Measurements from ENCODE around the gene ATN1. TPM values are rescaled to one million over a fixed set of nuclear protein-coding genes. Genes with fewer than 3 reads are reported as not detected.

The ATN1 gene
- total and polyA plus RNA-seq, 2 of the 8 experiments (the other 6 are each of a cell fraction or from before 2014, with no cell fraction given), result 20.6 to 73.4 TPM

- TF ChIP-seq CHD7 (IDR thresholded peaks at IDR 0.05; ENCODE audit: insufficient replicate concordance, low read length), result no peak
- no peak for TF ChIP-seq HDAC6 (IDR thresholded peaks at IDR 0.05; ENCODE audit: low read depth, low read length)
- no peak for TF ChIP-seq CHD1 (IDR thresholded peaks at IDR 0.05; ENCODE audit: low read depth, low read length)
- TF ChIP-seq TEAD4 (IDR thresholded peaks at IDR 0.05; ENCODE audit: low read depth, low read length), result no peak
- TF ChIP-seq ASH2L (IDR thresholded peaks at IDR 0.05; ENCODE audit: low read length), result no peak
- no peak for TF ChIP-seq E2F6 (IDR thresholded peaks at IDR 0.05)
- no peak for TF ChIP-seq RBBP5 (IDR thresholded peaks at IDR 0.05; ENCODE audit: borderline replicate concordance, low read depth, low read length)
- no peak for TF ChIP-seq JUND (IDR thresholded peaks at IDR 0.05; ENCODE audit: low read length)
- no peak for TF ChIP-seq TAF7 (optimal IDR thresholded peaks at IDR 0.05; ENCODE audit: borderline replicate concordance, low read depth, low read length)
- TF ChIP-seq NANOG (IDR thresholded peaks at IDR 0.05; ENCODE audit: insufficient read depth, low read depth, low read length, poor library complexity, severe bottlenecking), result no peak
- TF ChIP-seq SRF (IDR thresholded peaks at IDR 0.05; ENCODE audit: low read depth, low read length), result no peak
Observed at GRCh38 chr12:6966351-6966750, 38.6 kb downstream of the ATN1 start (continued).

Data from H1 (cell line).